K562 (cell line): ENCODE data around the gene RELL1. TPM values are rescaled to one million over a fixed set of nuclear protein-coding genes. Genes with fewer than 3 reads are reported as not detected.

Source experiments
- ATAC-seq: fragments of 200-7000 bp; cut with Tn5 transposase; 3 replicates; pipeline ENCODE4 v1.9.1; 2020; ENCODE audit warnings: moderate library complexity
- BruUV-seq: library from RNA; stranded (reverse); fragments of 400-500 nt; replicated peaks from 2 replicates; lab custom pipeline; 2021; lab: Mats Ljungman, UMichigan
- CTCF ChIA-PET: fragments of 300-600 bp; formaldehyde crosslinking; extraction: SDS; loops from one replicate; lab custom pipeline; 2021; ENCODE audit warnings: low intra/inter-chr PET ratio; lab: Yijun Ruan, JAX
- POLR2A ChIA-PET: fragments of 300-600, 350-650 bp; sonication (Branson Sonifier 250); formaldehyde crosslinking; extraction: SDS; loops from one replicate; lab custom pipeline; 2021; ENCODE audit warnings: antibody characterized with exemption, inconsistent platforms; lab: Yijun Ruan, JAX
- DNase-seq, 4 experiments: peaks; one replicate each; pipeline versions ENCODE4 v3.0.0 to v3.0.0-alpha.2; 2011 to 2018; ENCODE audit warnings: low spot score in 3 of 4, mixed read lengths in 3 of 4; ENCODE audit errors: extremely low read depth in 1 of 4
- FAIRE-seq: peaks from 2 replicates; lab custom pipeline; 2011; peaks lifted over from hg19 to GRCh38; lab: Jason Lieb, UNC
- H2AFZ ChIP-seq: 2 replicates; pipeline ENCODE4 v1.6.0; 2011; ENCODE audit warnings: low read depth, low read length, control low read depth, inconsistent platforms
- H3K27ac ChIP-seq: fragments of 200-600 bp; 3 replicates; pipeline ENCODE4 v1.8.0; 2011; ENCODE audit warnings: low read depth, mild to moderate bottlenecking, control low read depth, inconsistent platforms, low read length, moderate library complexity, mixed read lengths; ENCODE audit errors: extremely low read depth
- H3K27me3 ChIP-seq, 2 experiments: fragments of 300-600 bp in 1 of 2; 2 replicates in 1 of 2; 3 replicates in 1 of 2; pipeline versions ENCODE4 v1.6.0 to v1.8.0; 2011; ENCODE audit warnings: inconsistent platforms in 2 of 2, low read length in 2 of 2, mild to moderate bottlenecking in 1 of 2, mixed read lengths in 1 of 2, moderate library complexity in 1 of 2; ENCODE audit not compliant: control insufficient read depth in 2 of 2, insufficient read depth in 2 of 2
- H3K36me3 ChIP-seq: fragments of 300-600 bp; 3 replicates; pipeline ENCODE4 v1.8.0; 2011; ENCODE audit warnings: mild to moderate bottlenecking, low read length, inconsistent platforms; ENCODE audit not compliant: control insufficient read depth, insufficient read depth
- H3K4me1 ChIP-seq, 2 experiments: fragments of 200-600 bp in 1 of 2; replicated peaks in 1 of 2; 2 replicates in 1 of 2; 3 replicates in 1 of 2; pipeline versions ENCODE4 v1.5.1 to v1.8.0; 2011; ENCODE audit warnings: inconsistent platforms in 2 of 2, low read length in 2 of 2, mild to moderate bottlenecking in 1 of 2, mixed read lengths in 1 of 2, moderate library complexity in 1 of 2; ENCODE audit not compliant: control insufficient read depth in 2 of 2, insufficient read depth in 2 of 2
- H3K4me2 ChIP-seq: 2 replicates; pipeline ENCODE4 v1.6.1; 2011; ENCODE audit warnings: low read length, control low read depth, inconsistent platforms, mixed read lengths; ENCODE audit not compliant: insufficient read depth
- H3K4me3 ChIP-seq: fragments of 200-600 bp; sonication (generic), shearing (Covaris generic); 2 replicates; pipeline ENCODE4 v1.5.1; 2016; ENCODE audit warnings: control low read depth, inconsistent platforms
- H3K79me2 ChIP-seq: fragments of 200-600 bp; 3 replicates; pipeline ENCODE4 v1.8.0; 2011; ENCODE audit warnings: low read length, inconsistent platforms; ENCODE audit not compliant: control insufficient read depth, insufficient read depth
- H3K9ac ChIP-seq, 2 experiments: 2 replicates each; pipeline versions ENCODE4 v1.6.0 to v1.6.1; 2011; ENCODE audit warnings: low read depth in 2 of 2, low read length in 2 of 2, control low read depth in 1 of 2, inconsistent platforms in 1 of 2, mild to moderate bottlenecking in 1 of 2, mixed read lengths in 1 of 2; ENCODE audit not compliant: insufficient read depth in 1 of 2
- H3K9me1 ChIP-seq: one replicate; pipeline ENCODE4 v1.6.0; 2011; ENCODE audit warnings: inconsistent platforms, mild to moderate bottlenecking, low read length, moderate library complexity; ENCODE audit not compliant: control insufficient read depth, insufficient read depth
- H3K9me3 ChIP-seq: replicated peaks from 2 replicates; pipeline ENCODE4 v1.5.1; 2011; ENCODE audit warnings: low read depth, low read length, inconsistent platforms; ENCODE audit not compliant: control insufficient read depth, insufficient read depth
- H4K20me1 ChIP-seq: replicated peaks from 2 replicates; pipeline ENCODE4 v1.6.1; 2011; ENCODE audit warnings: low read length, inconsistent platforms, mixed read lengths; ENCODE audit not compliant: control insufficient read depth, insufficient read depth
- CBX8 ChIP-seq: fragments of 200-600 bp; sonication (generic); IDR thresholded peaks from 2 replicates; pipeline ENCODE4 v1.6.1; 2012; ENCODE audit warnings: borderline replicate concordance, mixed run types, low read depth, mild to moderate bottlenecking, moderate library complexity, mixed read lengths, low read length, control low read depth, inconsistent platforms; ENCODE audit not compliant: poor library complexity, severe bottlenecking; ENCODE audit errors: extremely low read depth
- NCOA6 ChIP-seq: fragments of 450-650 bp; IDR thresholded peaks from 2 replicates; pipeline ENCODE4 v1.6.1; 2017; ENCODE audit warnings: mild to moderate bottlenecking
- ZBTB7A ChIP-seq: IDR thresholded peaks from 2 replicates; pipeline ENCODE4 v1.6.1; 2011; ENCODE audit warnings: low read depth, mild to moderate bottlenecking, low read length, moderate library complexity, borderline replicate concordance; ENCODE audit not compliant: control insufficient read depth
- ZNF830 ChIP-seq: fragments of 250-450 bp; sonication (Bioruptor Pico); IDR thresholded peaks from 2 replicates; pipeline ENCODE4 v1.5.0; 2021; ENCODE audit warnings: mild to moderate bottlenecking
- WGBS: fragments of 100-300 bp; shearing (Covaris generic); methylation state at CpG from one replicate; pipeline ENCODE4 v1.1.6; 2016; ENCODE audit warnings: low coverage, mixed read lengths; ENCODE audit not compliant: insufficient coverage; ENCODE audit errors: missing lambda C conversion rate; 5-methylcytosine and 5-hydroxymethylcytosine counted together
- in situ Hi-C: fragments of 300-500 bp; cut with MboI; formaldehyde crosslinking; loops from 4 replicates; pipeline ENCODE4 v1.15.0; 2018; ENCODE audit warnings: inconsistent platforms, mixed read lengths
- intact Hi-C: fragments of 100-400 bp; cut with micrococcal nuclease; formaldehyde crosslinking; loops from 2 replicates; pipeline ENCODE4 v1.14.2; 2022
- polyA plus RNA-seq, 8 experiments: library from polyadenylated mRNA; depleted of rRNA in 4 of 8; stranded (reverse) in 5 of 8; unstranded in 3 of 8; fragments of >200 nt; fragmentation: Nextera tagmentation in 2 of 8; fragmentation: Illumina TruSeq in 1 of 8; extraction: Ambion mirVana in 2 of 8; extraction: Trizol in 1 of 8; gene quantifications; 2 replicates each; pipeline versions ENCODE4 v1.2.1 to v1.2.3, GENCODE V29; 2011 to 2014; ENCODE audit warnings: inconsistent platforms in 1 of 8, missing spikeins in 1 of 8
- total RNA-seq, 7 experiments: library from RNA; depleted of rRNA in 6 of 7; stranded (reverse); fragments of >200 nt in 6 of 7; fragmentation: Illumina TruSeq in 2 of 7; extraction: Trizol in 2 of 7; gene quantifications; 2 replicates each; pipeline versions ENCODE4 v1.2.1 to v1.2.3, GENCODE V29; 2011 to 2021; ENCODE audit warnings: low replicate concordance in 1 of 7
- TF ChIP-seq, protein P1 (sequence below): fragments of 200-800 bp; sonication (Bioruptor generic); IDR thresholded peaks from 2 replicates; pipeline ENCODE4 v1.6.1; 2017; ENCODE audit warnings: missing genetic modification characterization, missing compliant biosample characterization
- TF ChIP-seq, protein P2 (sequence below): fragments of 450-650 bp; formaldehyde crosslinking; IDR thresholded peaks from 2 replicates; pipeline ENCODE4 v1.4.0; 2020; ENCODE audit warnings: mild to moderate bottlenecking, moderate library complexity
- TF ChIP-seq, protein P3 (sequence below): fragments of 250-450 bp; sonication (Bioruptor Pico); IDR thresholded peaks from 2 replicates; pipeline ENCODE4 v1.8.0; 2021; ENCODE audit warnings: moderate library complexity, mild to moderate bottlenecking, inconsistent platforms

The RELL1 gene
- total and polyA plus RNA-seq, 9 of the 15 experiments (the other 6 are each of a cell fraction or from before 2014, with no cell fraction given): 0.06 to 3.5 (median 1.7) TPM; not detected in 1

DNA sequence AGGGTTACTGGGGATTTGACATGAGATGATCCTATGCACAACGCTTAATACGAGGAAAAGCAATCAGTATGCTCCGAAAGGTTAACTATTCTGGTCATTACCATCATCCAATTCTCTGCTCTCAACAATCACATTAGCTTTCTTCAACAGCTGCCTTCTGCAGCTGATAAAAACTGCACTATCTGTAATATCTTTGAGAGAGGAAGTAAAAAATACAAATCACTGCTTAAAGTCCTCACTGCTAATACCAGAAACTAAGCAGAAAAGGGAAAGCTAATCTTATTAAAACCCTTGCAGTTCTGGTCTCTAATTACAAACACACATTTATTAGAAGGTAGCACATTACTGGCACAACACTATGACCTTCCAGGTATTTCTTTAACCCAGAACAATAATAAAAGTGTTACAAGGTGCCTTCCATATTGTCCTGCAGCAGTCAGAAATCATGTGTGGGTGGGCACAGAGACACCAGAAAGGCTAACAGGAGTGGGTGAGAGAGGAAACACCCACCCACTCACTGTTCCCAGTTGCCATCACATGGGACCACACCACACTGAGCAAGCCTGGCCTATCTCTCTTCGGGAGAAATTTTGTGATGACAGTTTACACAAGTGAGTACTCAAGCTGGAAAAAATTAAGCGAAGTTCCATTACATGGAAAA is 71.0 kb downstream of the RELL1 start:
- no peaks in the 10 kb centered on the region for H3K79me2 ChIP-seq
- in situ Hi-C loops (no loop called here), intact Hi-C loops (no loop called here)
- no peak for DNase-seq
- H2AFZ ChIP-seq: no peak overlapping the region
- H3K9ac ChIP-seq: no peak overlapping the region
- no peak for ATAC-seq
- H4K20me1 ChIP-seq: no peaks in the 10 kb centered on the region
- TF ChIP-seq NCOA6: no peak
- TF ChIP-seq ZBTB7A: no peak
- TF ChIP-seq CBX8: no peak
- POLR2A ChIA-PET: no interaction called here
- no peak overlapping the region for H3K27ac ChIP-seq
- no peaks in the 10 kb centered on the region for H3K9me1 ChIP-seq
- no peaks in the 10 kb centered on the region for H3K9me3 ChIP-seq
- no peaks in the 10 kb centered on the region for H3K36me3 ChIP-seq
- no peak for FAIRE-seq
- WGBS: 14% methylated on average over 5 of the region's 5 CpGs
- CTCF ChIA-PET: no interaction called here
- peaks cover 0 to 2% of the 10 kb centered on the region in 2 experiments; a peak in 1 of 5 replicates for H3K27me3 ChIP-seq
- H3K4me3 ChIP-seq: no peak overlapping the region
- no peaks in the 10 kb centered on the region for H3K4me1 ChIP-seq
- BruUV-seq: no TSS peak
- H3K4me2 ChIP-seq: no peak overlapping the region

DNA sequence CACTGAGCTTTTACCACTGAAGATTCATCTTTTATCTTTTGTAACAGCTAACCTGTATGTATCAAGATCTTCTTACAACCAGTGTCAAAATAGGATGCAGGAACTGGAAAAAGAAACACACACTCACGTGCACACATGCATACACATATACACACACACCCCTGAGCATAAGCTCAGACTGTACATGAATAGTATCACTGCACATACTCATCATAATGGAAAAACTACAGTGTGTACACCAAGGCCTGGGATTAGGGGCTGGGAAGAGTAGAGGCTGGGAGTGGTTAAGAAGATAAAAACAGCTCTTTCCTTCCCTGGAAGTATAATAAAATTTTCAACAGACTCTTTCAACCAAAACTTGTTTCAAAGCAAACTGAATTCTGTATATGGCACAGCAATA is 73.4 kb downstream of the RELL1 start:
- Histone ChIP-seq H2AFZ (no peak overlapping the region), H3K9ac (no peak overlapping the region), H3K9me1 (no peaks in the 10 kb centered on the region), H3K36me3 (no peaks in the 10 kb centered on the region), H3K4me1 (no peaks in the 10 kb centered on the region), H3K4me3 (no peak overlapping the region), H3K27ac (no peak overlapping the region), H3K9me3 (no peaks in the 10 kb centered on the region), H4K20me1 (no peaks in the 10 kb centered on the region), H3K4me2 (no peak overlapping the region), H3K27me3 (peaks cover 0 to 2% of the 10 kb centered on the region in 2 experiments; a peak in 1 of 5 replicates), H3K79me2 (no peaks in the 10 kb centered on the region)
- ATAC-seq (no peak), FAIRE-seq (no peak), DNase-seq (no peak)
- CTCF ChIA-PET: no interaction called here
- POLR2A ChIA-PET: no interaction called here
- TF ChIP-seq, protein P1, sequence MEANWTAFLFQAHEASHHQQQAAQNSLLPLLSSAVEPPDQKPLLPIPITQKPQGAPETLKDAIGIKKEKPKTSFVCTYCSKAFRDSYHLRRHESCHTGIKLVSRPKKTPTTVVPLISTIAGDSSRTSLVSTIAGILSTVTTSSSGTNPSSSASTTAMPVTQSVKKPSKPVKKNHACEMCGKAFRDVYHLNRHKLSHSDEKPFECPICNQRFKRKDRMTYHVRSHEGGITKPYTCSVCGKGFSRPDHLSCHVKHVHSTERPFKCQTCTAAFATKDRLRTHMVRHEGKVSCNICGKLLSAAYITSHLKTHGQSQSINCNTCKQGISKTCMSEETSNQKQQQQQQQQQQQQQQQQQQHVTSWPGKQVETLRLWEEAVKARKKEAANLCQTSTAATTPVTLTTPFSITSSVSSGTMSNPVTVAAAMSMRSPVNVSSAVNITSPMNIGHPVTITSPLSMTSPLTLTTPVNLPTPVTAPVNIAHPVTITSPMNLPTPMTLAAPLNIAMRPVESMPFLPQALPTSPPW (CRISPR knock-in tag): no peak
- TF ChIP-seq ZNF830 (CRISPR knock-in tag): no peak
- TF ChIP-seq, protein P2, sequence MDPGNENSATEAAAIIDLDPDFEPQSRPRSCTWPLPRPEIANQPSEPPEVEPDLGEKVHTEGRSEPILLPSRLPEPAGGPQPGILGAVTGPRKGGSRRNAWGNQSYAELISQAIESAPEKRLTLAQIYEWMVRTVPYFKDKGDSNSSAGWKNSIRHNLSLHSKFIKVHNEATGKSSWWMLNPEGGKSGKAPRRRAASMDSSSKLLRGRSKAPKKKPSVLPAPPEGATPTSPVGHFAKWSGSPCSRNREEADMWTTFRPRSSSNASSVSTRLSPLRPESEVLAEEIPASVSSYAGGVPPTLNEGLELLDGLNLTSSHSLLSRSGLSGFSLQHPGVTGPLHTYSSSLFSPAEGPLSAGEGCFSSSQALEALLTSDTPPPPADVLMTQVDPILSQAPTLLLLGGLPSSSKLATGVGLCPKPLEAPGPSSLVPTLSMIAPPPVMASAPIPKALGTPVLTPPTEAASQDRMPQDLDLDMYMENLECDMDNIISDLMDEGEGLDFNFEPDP (CRISPR knock-in tag): no peak
- TF ChIP-seq, protein P3, sequence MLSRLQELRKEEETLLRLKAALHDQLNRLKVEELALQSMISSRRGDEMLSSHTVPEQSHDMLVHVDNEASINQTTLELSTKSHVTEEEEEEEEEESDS (CRISPR knock-in tag): no peak
- 0% methylated on average over 1 of the region's 1 CpG for WGBS
- no TSS peak for BruUV-seq
- intact Hi-C loops: no loop called here
- in situ Hi-C loops: no loop called here
